GM19463 (cell line): ENCODE results near the gene CARF.
"Not testable (repeated sequence)": the region's sequence is repeated elsewhere in the genome, so short reads cannot be mapped to it uniquely, and the experiment has no call there.

Source experiments
- ATAC-seq: cut with Tn5 transposase; IDR thresholded peaks from one replicate; pipeline ENCODE4 v1.9.1; 2021; ENCODE audit warnings: mild to moderate bottlenecking, moderate library complexity; ENCODE audit not compliant: unreplicated experiment

The CARF gene

GRCh38 chr2:202911512-202912341 lies at the start of gene CARF, which contains the start of gene WDR12:
Gene CARF, plus strand, starts transcription at chr2:202912275. Its CDS starts 29,628 bp downstream, at chr2:202941903.
Gene WDR12, minus strand, starts transcription at chr2:202911673. Its CDS starts 197 bp downstream, at chr2:202911476.
- ATAC-seq = peak; percentile 69

GRCh38 chr2:202870431-202871299 lies 41.4 kb upstream of the CARF start:
- ATAC-seq = peak; percentile 78

- peak; percentile 43 for ATAC-seq
Measured at GRCh38 chr2:202871300-202872141, 40.6 kb upstream of the CARF start, which contains the start of gene ICA1L. Gene ICA1L, minus strand, starts transcription at chr2:202871766. Its CDS starts 42,757 bp downstream, at chr2:202829009.

- ATAC-seq = no peak
Measured at GRCh38 chr2:202877699-202878098, 34.4 kb upstream of the CARF start.

- ATAC-seq = no peak
Measured at GRCh38 chr2:202881570-202881969, 30.5 kb upstream of the CARF start.

- ATAC-seq = no peak
Measured at GRCh38 chr2:202883987-202884675, 27.9 kb upstream of the CARF start.

GRCh38 chr2:202885190-202885589 lies 26.9 kb upstream of the CARF start:
- ATAC-seq = no peak

GRCh38 chr2:202905507-202905906 lies 6.6 kb upstream of the CARF start:
- not testable (repeated sequence) for ATAC-seq

GRCh38 chr2:202908186-202908585 lies 3.9 kb upstream of the CARF start:
- ATAC-seq = no peak

GRCh38 chr2:202909394-202910192 lies 2.5 kb upstream of the CARF start:
- ATAC-seq = no peak

GRCh38 chr2:202910250-202910649 lies 1.8 kb upstream of the CARF start:
- not testable (repeated sequence) for ATAC-seq

- no peak for ATAC-seq
Measured at GRCh38 chr2:202910698-202911097, 1.4 kb upstream of the CARF start.

GRCh38 chr2:202911203-202911511 lies 918 bp upstream of the CARF start:
- peak; percentile 6 for ATAC-seq

GRCh38 chr2:202912342-202913201 lies 497 bp downstream of the CARF start:
- peak; percentile 52 for ATAC-seq

GRCh38 chr2:202918860-202919259 lies 6.8 kb downstream of the CARF start:
- no peak for ATAC-seq

GRCh38 chr2:202932425-202933138 lies 20.5 kb downstream of the CARF start:
- ATAC-seq = no peak

- ATAC-seq = no peak
Measured at GRCh38 chr2:202933139-202933510, 21.1 kb downstream of the CARF start.

GRCh38 chr2:202933958-202934357 lies 21.9 kb downstream of the CARF start:
- ATAC-seq = no peak
